Nucleus accumbens (tissue), 56 donors: ENCODE results near the gene PRKAG2.

ENCODE experiments used
- DNase-seq, 56 donors: peaks; one replicate each; lab custom pipeline; 2025; lab: John Stamatoyannopoulos, UW

The PRKAG2 gene

GRCh38 chr7:151675196-151675920 lies 201.6 kb downstream of the PRKAG2 start:
- DNase-seq = no peak

GRCh38 chr7:151674161-151674920 lies 202.6 kb downstream of the PRKAG2 start:
- no peak for DNase-seq

- DNase-seq = no peak
These were observed 203.7 kb downstream of the PRKAG2 start for GRCh38 chr7:151673216-151673615.

- DNase-seq = no peak
These were observed 204.2 kb downstream of the PRKAG2 start for GRCh38 chr7:151672716-151673115.

- DNase-seq = no peak
These were observed 205.4 kb downstream of the PRKAG2 start for GRCh38 chr7:151671514-151671913.

- DNase-seq = no peak
These were observed 207.2 kb downstream of the PRKAG2 start for GRCh38 chr7:151669762-151670161.

GRCh38 chr7:151666886-151667285 lies 210.0 kb downstream of the PRKAG2 start:
- DNase-seq = no peak

GRCh38 chr7:151665368-151665767 lies 211.5 kb downstream of the PRKAG2 start:
- DNase-seq = peak in 10 of 56 donors; percentile 11 to 54 (median 41)

- DNase-seq = no peak
These were observed 212.6 kb downstream of the PRKAG2 start for GRCh38 chr7:151664268-151664667.

GRCh38 chr7:151663382-151664100 lies 213.4 kb downstream of the PRKAG2 start:
- no peak for DNase-seq

GRCh38 chr7:151662251-151662826 lies 214.6 kb downstream of the PRKAG2 start:
- DNase-seq = no peak

- no peak for DNase-seq
These were observed 215.3 kb downstream of the PRKAG2 start for GRCh38 chr7:151661587-151661986.

GRCh38 chr7:151660141-151660540 lies 216.8 kb downstream of the PRKAG2 start:
- no peak for DNase-seq

- DNase-seq = no peak
These were observed 217.7 kb downstream of the PRKAG2 start for GRCh38 chr7:151659219-151659618.

GRCh38 chr7:151658778-151659177 lies 218.1 kb downstream of the PRKAG2 start:
- no peak for DNase-seq

GRCh38 chr7:151657173-151657572 lies 219.7 kb downstream of the PRKAG2 start:
- no peak for DNase-seq

- DNase-seq = no peak
These were observed 221.4 kb downstream of the PRKAG2 start for GRCh38 chr7:151655555-151655954.

GRCh38 chr7:151652111-151652510 lies 224.8 kb downstream of the PRKAG2 start:
- no peak for DNase-seq

GRCh38 chr7:151650161-151650560 lies 226.8 kb downstream of the PRKAG2 start:
- no peak for DNase-seq

- no peak for DNase-seq
These were observed 228.5 kb downstream of the PRKAG2 start for GRCh38 chr7:151648429-151648828.

- DNase-seq = no peak
These were observed 229.0 kb downstream of the PRKAG2 start for GRCh38 chr7:151647874-151648273.
